Measurements from ENCODE around the gene EFNA5. TPM values are rescaled to one million over a fixed set of nuclear protein-coding genes. Genes with fewer than 3 reads are reported as not detected.

Gene EFNA5
- polyA plus RNA-seq, 6 donors from 2014 or later = not detected

- no peaks in the 10 kb centered on the region for H3K9me3 Mint-ChIP-seq
- H3K4me1 Mint-ChIP-seq = no peaks in the 10 kb centered on the region
- H3K36me3 Mint-ChIP-seq = no peaks in the 10 kb centered on the region
- no peak overlapping the region for H3K27ac Mint-ChIP-seq
- peaks cover 5 to 7% (median 6%) of the 10 kb centered on the region in 3 donors for H3K27me3 Mint-ChIP-seq
- DNase-seq = no peak
- no peak for ATAC-seq (ENCODE audit: low read depth in 2 of 2)
- H3K4me3 Mint-ChIP-seq = no peak overlapping the region
These were observed 18.3 kb downstream of the EFNA5 start for GRCh38 chr5:107652408-107652807.

GRCh38 chr5:107651325-107651724, 19.4 kb downstream of the EFNA5 start:
- H3K4me3 Mint-ChIP-seq = no peak overlapping the region
- ATAC-seq (ENCODE audit: low read depth in 2 of 2) = no peak
- DNase-seq = no peak
- no peaks in the 10 kb centered on the region for H3K9me3 Mint-ChIP-seq
- peaks cover 5 to 7% (median 6%) of the 10 kb centered on the region in 3 donors for H3K27me3 Mint-ChIP-seq
- H3K4me1 Mint-ChIP-seq = no peaks in the 10 kb centered on the region
- no peak overlapping the region for H3K27ac Mint-ChIP-seq
- H3K36me3 Mint-ChIP-seq = no peaks in the 10 kb centered on the region

GRCh38 chr5:107646418-107646817, 24.3 kb downstream of the EFNA5 start:
- H3K4me1 Mint-ChIP-seq = no peaks in the 10 kb centered on the region
- no peak overlapping the region for H3K27ac Mint-ChIP-seq
- no peak for ATAC-seq (ENCODE audit: low read depth in 2 of 2)
- H3K9me3 Mint-ChIP-seq = no peaks in the 10 kb centered on the region
- no peaks in the 10 kb centered on the region for H3K36me3 Mint-ChIP-seq
- H3K4me3 Mint-ChIP-seq = no peak overlapping the region
- DNase-seq = no peak
- peaks cover 0 to 11% (median 0%) of the 10 kb centered on the region in 3 donors for H3K27me3 Mint-ChIP-seq

- Mint-ChIP-seq H3K9me3 (no peaks in the 10 kb centered on the region), H3K27ac (no peak overlapping the region), H3K4me3 (no peak overlapping the region), H3K4me1 (no peaks in the 10 kb centered on the region), H3K27me3 (peaks cover 0 to 6% (median 0%) of the 10 kb centered on the region in 3 donors), H3K36me3 (no peaks in the 10 kb centered on the region)
- DNase-seq (no peak), ATAC-seq (ENCODE audit: low read depth in 2 of 2) (no peak)
These were observed 30.2 kb downstream of the EFNA5 start for GRCh38 chr5:107640568-107640967.

GRCh38 chr5:107639990-107640389, 30.7 kb downstream of the EFNA5 start:
- Mint-ChIP-seq H3K27ac (no peak overlapping the region), H3K9me3 (no peaks in the 10 kb centered on the region), H3K27me3 (peaks cover 0 to 6% (median 0%) of the 10 kb centered on the region in 3 donors), H3K4me1 (no peaks in the 10 kb centered on the region), H3K4me3 (no peak overlapping the region), H3K36me3 (no peaks in the 10 kb centered on the region)
- DNase-seq (no peak), ATAC-seq (ENCODE audit: low read depth in 2 of 2) (no peak)

- peaks cover 0 to 1% (median 0%) of the 10 kb centered on the region in 7 donors for H3K9me3 Mint-ChIP-seq
- no peak overlapping the region for H3K4me3 Mint-ChIP-seq
- no peak for ATAC-seq (ENCODE audit: low read depth in 2 of 2)
- H3K36me3 Mint-ChIP-seq = no peaks in the 10 kb centered on the region
- DNase-seq = no peak
- no peaks in the 10 kb centered on the region for H3K4me1 Mint-ChIP-seq
- no peaks in the 10 kb centered on the region for H3K27me3 Mint-ChIP-seq
- no peak overlapping the region for H3K27ac Mint-ChIP-seq
These were observed 34.2 kb downstream of the EFNA5 start for GRCh38 chr5:107636555-107636954.

GRCh38 chr5:107636068-107636467, 34.7 kb downstream of the EFNA5 start:
- H3K36me3 Mint-ChIP-seq = no peaks in the 10 kb centered on the region
- ATAC-seq (ENCODE audit: low read depth in 2 of 2) (no peak), DNase-seq (no peak)
- no peaks in the 10 kb centered on the region for H3K27me3 Mint-ChIP-seq
- peaks cover 0 to 1% (median 0%) of the 10 kb centered on the region in 7 donors for H3K9me3 Mint-ChIP-seq
- no peak overlapping the region for H3K4me3 Mint-ChIP-seq
- H3K4me1 Mint-ChIP-seq = no peaks in the 10 kb centered on the region
- H3K27ac Mint-ChIP-seq = no peak overlapping the region

- H3K27ac Mint-ChIP-seq = no peak overlapping the region
- peaks cover 0 to 1% (median 0%) of the 10 kb centered on the region in 7 donors for H3K9me3 Mint-ChIP-seq
- H3K27me3 Mint-ChIP-seq = no peaks in the 10 kb centered on the region
- no peak for ATAC-seq (ENCODE audit: low read depth in 2 of 2)
- H3K36me3 Mint-ChIP-seq = no peaks in the 10 kb centered on the region
- no peak overlapping the region for H3K4me3 Mint-ChIP-seq
- no peaks in the 10 kb centered on the region for H3K4me1 Mint-ChIP-seq
- DNase-seq = no peak
These were observed 35.5 kb downstream of the EFNA5 start for GRCh38 chr5:107634981-107635848.

- H3K4me1 Mint-ChIP-seq = no peaks in the 10 kb centered on the region
- H3K27ac Mint-ChIP-seq = no peak overlapping the region
- no peaks in the 10 kb centered on the region for H3K36me3 Mint-ChIP-seq
- DNase-seq (no peak), ATAC-seq (ENCODE audit: low read depth in 2 of 2) (no peak)
- H3K9me3 Mint-ChIP-seq = peaks cover 0 to 1% (median 0%) of the 10 kb centered on the region in 7 donors
- H3K27me3 Mint-ChIP-seq = no peaks in the 10 kb centered on the region
- no peak overlapping the region for H3K4me3 Mint-ChIP-seq
These were observed 37.4 kb downstream of the EFNA5 start for GRCh38 chr5:107633171-107633901.

- no peaks in the 10 kb centered on the region for H3K36me3 Mint-ChIP-seq
- H3K4me1 Mint-ChIP-seq = no peaks in the 10 kb centered on the region
- DNase-seq = no peak
- H3K4me3 Mint-ChIP-seq = no peak overlapping the region
- H3K27me3 Mint-ChIP-seq = no peaks in the 10 kb centered on the region
- H3K27ac Mint-ChIP-seq = peak overlapping the region in 1 of 6 donors; percentile 23
- ATAC-seq (ENCODE audit: low read depth in 2 of 2) = no peak
- peaks cover 0 to 1% (median 0%) of the 10 kb centered on the region in 7 donors for H3K9me3 Mint-ChIP-seq
These were observed 38.9 kb downstream of the EFNA5 start for GRCh38 chr5:107631805-107632362.

GRCh38 chr5:107630184-107630583, 40.6 kb downstream of the EFNA5 start:
- ATAC-seq (ENCODE audit: low read depth in 2 of 2) (no peak), DNase-seq (no peak)
- Mint-ChIP-seq H3K4me3 (no peak overlapping the region), H3K27me3 (no peaks in the 10 kb centered on the region), H3K9me3 (peaks cover 0 to 1% (median 0%) of the 10 kb centered on the region in 7 donors), H3K36me3 (no peaks in the 10 kb centered on the region), H3K4me1 (no peaks in the 10 kb centered on the region), H3K27ac (no peak overlapping the region)

GRCh38 chr5:107624235-107624634, 46.5 kb downstream of the EFNA5 start:
- H3K9me3 Mint-ChIP-seq = no peaks in the 10 kb centered on the region
- DNase-seq (no peak), ATAC-seq (ENCODE audit: low read depth in 2 of 2) (no peak)
- no peaks in the 10 kb centered on the region for H3K36me3 Mint-ChIP-seq
- no peaks in the 10 kb centered on the region for H3K4me1 Mint-ChIP-seq
- H3K27ac Mint-ChIP-seq = no peak overlapping the region
- H3K27me3 Mint-ChIP-seq = no peaks in the 10 kb centered on the region
- no peak overlapping the region for H3K4me3 Mint-ChIP-seq

GRCh38 chr5:107621089-107621488, 49.6 kb downstream of the EFNA5 start:
- ATAC-seq (ENCODE audit: low read depth in 2 of 2) = no peak
- H3K27ac Mint-ChIP-seq = no peak overlapping the region
- no peaks in the 10 kb centered on the region for H3K9me3 Mint-ChIP-seq
- no peak for DNase-seq
- no peaks in the 10 kb centered on the region for H3K36me3 Mint-ChIP-seq
- H3K4me3 Mint-ChIP-seq = no peak overlapping the region
- H3K4me1 Mint-ChIP-seq = no peaks in the 10 kb centered on the region
- H3K27me3 Mint-ChIP-seq = no peaks in the 10 kb centered on the region

GRCh38 chr5:107619781-107620180, 51.0 kb downstream of the EFNA5 start:
- H3K27me3 Mint-ChIP-seq = no peaks in the 10 kb centered on the region
- no peak overlapping the region for H3K27ac Mint-ChIP-seq
- no peaks in the 10 kb centered on the region for H3K4me1 Mint-ChIP-seq
- H3K36me3 Mint-ChIP-seq = no peaks in the 10 kb centered on the region
- no peak overlapping the region for H3K4me3 Mint-ChIP-seq
- H3K9me3 Mint-ChIP-seq = no peaks in the 10 kb centered on the region
- DNase-seq (no peak), ATAC-seq (ENCODE audit: low read depth in 2 of 2) (no peak)

Measured in naive B cell (primary cell).